Measurements from ENCODE around the gene KASH5.

DNA sequence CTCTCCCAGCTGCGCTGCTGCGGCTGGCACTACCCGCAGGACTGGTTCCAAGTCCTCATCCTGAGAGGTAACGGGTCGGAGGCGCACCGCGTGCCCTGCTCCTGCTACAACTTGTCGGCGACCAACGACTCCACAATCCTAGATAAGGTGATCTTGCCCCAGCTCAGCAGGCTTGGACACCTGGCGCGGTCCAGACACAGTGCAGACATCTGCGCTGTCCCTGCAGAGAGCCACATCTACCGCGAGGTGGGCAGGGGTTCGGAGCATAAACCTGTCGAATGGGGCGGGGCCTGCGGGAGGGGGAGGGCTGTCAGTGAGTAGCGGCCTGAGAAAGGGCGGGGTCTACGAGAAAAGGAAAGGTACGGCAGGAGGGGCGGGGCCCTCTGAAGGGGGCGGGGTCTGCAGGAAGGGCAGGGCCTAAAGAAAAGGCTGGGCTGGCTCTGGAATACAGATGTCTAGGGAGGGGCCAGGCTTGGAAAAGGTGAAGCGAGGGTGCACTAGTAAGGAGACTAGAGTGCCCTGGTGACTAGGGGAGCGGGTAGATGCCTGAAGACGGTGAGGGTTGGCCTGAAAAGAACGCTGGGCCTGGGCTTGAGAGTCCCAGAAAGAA, 49.3 kb upstream of the KASH5 start:
- TF ChIP-seq, protein P1, sequence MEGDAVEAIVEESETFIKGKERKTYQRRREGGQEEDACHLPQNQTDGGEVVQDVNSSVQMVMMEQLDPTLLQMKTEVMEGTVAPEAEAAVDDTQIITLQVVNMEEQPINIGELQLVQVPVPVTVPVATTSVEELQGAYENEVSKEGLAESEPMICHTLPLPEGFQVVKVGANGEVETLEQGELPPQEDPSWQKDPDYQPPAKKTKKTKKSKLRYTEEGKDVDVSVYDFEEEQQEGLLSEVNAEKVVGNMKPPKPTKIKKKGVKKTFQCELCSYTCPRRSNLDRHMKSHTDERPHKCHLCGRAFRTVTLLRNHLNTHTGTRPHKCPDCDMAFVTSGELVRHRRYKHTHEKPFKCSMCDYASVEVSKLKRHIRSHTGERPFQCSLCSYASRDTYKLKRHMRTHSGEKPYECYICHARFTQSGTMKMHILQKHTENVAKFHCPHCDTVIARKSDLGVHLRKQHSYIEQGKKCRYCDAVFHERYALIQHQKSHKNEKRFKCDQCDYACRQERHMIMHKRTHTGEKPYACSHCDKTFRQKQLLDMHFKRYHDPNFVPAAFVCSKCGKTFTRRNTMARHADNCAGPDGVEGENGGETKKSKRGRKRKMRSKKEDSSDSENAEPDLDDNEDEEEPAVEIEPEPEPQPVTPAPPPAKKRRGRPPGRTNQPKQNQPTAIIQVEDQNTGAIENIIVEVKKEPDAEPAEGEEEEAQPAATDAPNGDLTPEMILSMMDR (IDR thresholded peaks at IDR 0.05), result no peak
- no peak for TF ChIP-seq POLR2AphosphoS5 (IDR thresholded peaks at IDR 0.05; ENCODE audit: insufficient read depth in 1 of 2, low read depth in 1 of 2)
